ENCODE results near the gene LRRC45.

LRRC45 gene

GRCh38 chr17:81994593-81995462 is 28.3 kb upstream of the LRRC45 start:
- no peak for DNase-seq

- DNase-seq = no peak
Measured at GRCh38 chr17:81995463-81996231, 27.5 kb upstream of the LRRC45 start.

- DNase-seq = no peak
Measured at GRCh38 chr17:81996232-81996756, 26.8 kb upstream of the LRRC45 start.

GRCh38 chr17:81996757-81997441 is 26.2 kb upstream of the LRRC45 start:
- DNase-seq = no peak

- no peak for DNase-seq
Measured at GRCh38 chr17:81998212-81998611, 24.9 kb upstream of the LRRC45 start.

GRCh38 chr17:81998691-81999438 is 24.2 kb upstream of the LRRC45 start:
- no peak for DNase-seq

GRCh38 chr17:81999587-81999975 is 23.5 kb upstream of the LRRC45 start:
- no peak for DNase-seq

- no peak for DNase-seq
Measured at GRCh38 chr17:81999976-82000802, 22.9 kb upstream of the LRRC45 start.

GRCh38 chr17:82000803-82001570 is 22.1 kb upstream of the LRRC45 start:
- DNase-seq = no peak

GRCh38 chr17:82001571-82002056 is 21.5 kb upstream of the LRRC45 start:
- DNase-seq = no peak

- DNase-seq = no peak
Measured at GRCh38 chr17:82003411-82004381, 19.4 kb upstream of the LRRC45 start.

- DNase-seq = no peak
Measured at GRCh38 chr17:82004517-82005455, 18.3 kb upstream of the LRRC45 start.

- DNase-seq = no peak
Measured at GRCh38 chr17:82005701-82006348, 17.3 kb upstream of the LRRC45 start.

GRCh38 chr17:82006468-82007227 is 16.5 kb upstream of the LRRC45 start:
- DNase-seq = no peak

- DNase-seq = no peak
Measured at GRCh38 chr17:82007228-82007494, 15.9 kb upstream of the LRRC45 start.

- no peak for DNase-seq
Measured at GRCh38 chr17:82007495-82008257, 15.4 kb upstream of the LRRC45 start.
